GM12878 (cell line): ENCODE measurements around the gene DDX39A. TPM values are rescaled to one million over a fixed set of nuclear protein-coding genes. Genes with fewer than 3 reads are reported as not detected.
"Not testable (repeated sequence)": the region's sequence is repeated elsewhere in the genome, so short reads cannot be mapped to it uniquely, and the experiment has no call there.

ENCODE experiments used
- ATAC-seq: fragments of 200-7000 bp; cut with Tn5 transposase; 3 replicates; pipeline ENCODE4 v1.9.1; 2020; ENCODE audit warnings: mild to moderate bottlenecking, moderate library complexity
- BruUV-seq: library from RNA; stranded (reverse); fragments of 400-500 nt; replicated peaks from 2 replicates; lab custom pipeline; 2021; lab: Mats Ljungman, UMichigan
- CTCF ChIA-PET: fragments of 300-600 bp; sonication (Branson Sonifier 250); formaldehyde crosslinking; extraction: SDS; loops from one replicate; lab custom pipeline; 2021; ENCODE audit warnings: inconsistent platforms; lab: Yijun Ruan, JAX
- POLR2A ChIA-PET: fragments of 350-600 bp; formaldehyde crosslinking; extraction: SDS; loops from one replicate; lab custom pipeline; 2021; ENCODE audit warnings: inconsistent platforms; lab: Charles Lee
- RAD21 ChIA-PET: fragments of 300-600 bp; sonication (Branson Sonifier 250); formaldehyde crosslinking; loops from one replicate; lab custom pipeline; 2023; ENCODE audit warnings: antibody characterized with exemption; ENCODE audit not compliant: unreplicated experiment; lab: Charles Lee
- SMC1A ChIA-PET: fragments of 300-600 bp; sonication (Branson Sonifier 250); formaldehyde crosslinking; loops from one replicate; lab custom pipeline; 2023; ENCODE audit not compliant: unreplicated experiment, uncharacterized antibody; lab: Charles Lee
- DNase-seq: peaks from one replicate; pipeline ENCODE4 v3.0.0-alpha.2; 2011; ENCODE audit warnings: low read depth, low spot score
- FAIRE-seq: peaks from 3 replicates; lab custom pipeline; 2011; peaks lifted over from hg19 to GRCh38; lab: Jason Lieb, UNC
- H2AFZ ChIP-seq: 2 replicates; pipeline ENCODE4 v1.6.0; 2011; ENCODE audit warnings: low read depth, low read length, control low read depth; ENCODE audit not compliant: control insufficient read depth
- H3K27ac ChIP-seq: 2 replicates; pipeline ENCODE4 v1.5.1; 2011; ENCODE audit warnings: control low read depth; ENCODE audit not compliant: control insufficient read depth, insufficient read depth
- H3K27me3 ChIP-seq, 2 experiments: replicated peaks in 1 of 2; 2 replicates each; pipeline versions ENCODE4 v1.6.0 to v1.6.1; 2011; ENCODE audit warnings: low read length in 1 of 2; ENCODE audit not compliant: control insufficient read depth in 2 of 2, insufficient read depth in 2 of 2
- H3K36me3 ChIP-seq, 2 experiments: 2 replicates each; pipeline ENCODE4 v1.5.1; 2011; ENCODE audit warnings: low read length in 1 of 2; ENCODE audit not compliant: control insufficient read depth in 2 of 2, insufficient read depth in 2 of 2
- H3K4me1 ChIP-seq: 2 replicates; pipeline ENCODE4 v1.6.1; 2011; ENCODE audit warnings: mild to moderate bottlenecking, low read length, moderate library complexity, mixed read lengths; ENCODE audit not compliant: control insufficient read depth, insufficient read depth
- H3K4me2 ChIP-seq: 2 replicates; pipeline ENCODE4 v1.6.0; 2011; ENCODE audit warnings: control low read depth; ENCODE audit not compliant: control insufficient read depth, insufficient read depth
- H3K4me3 ChIP-seq: fragments of 200-600 bp; sonication (generic); 2 replicates; pipeline ENCODE4 v1.5.1; 2016
- H3K79me2 ChIP-seq: 2 replicates; pipeline ENCODE4 v1.6.0; 2011; ENCODE audit warnings: low read length; ENCODE audit not compliant: control insufficient read depth, insufficient read depth
- H3K9ac ChIP-seq: 2 replicates; pipeline ENCODE4 v1.8.0; 2011; ENCODE audit warnings: low read length, control low read depth, mixed read lengths; ENCODE audit not compliant: control insufficient read depth, insufficient read depth
- H3K9me3 ChIP-seq: replicated peaks from 3 replicates; pipeline ENCODE4 v1.5.1; 2011; ENCODE audit warnings: mild to moderate bottlenecking, low read length; ENCODE audit not compliant: control insufficient read depth, insufficient read depth
- H4K20me1 ChIP-seq: 2 replicates; pipeline ENCODE4 v1.6.0; 2011; ENCODE audit not compliant: control insufficient read depth, insufficient read depth
- ASH2L ChIP-seq: fragments of 300-600, 200-600 bp; sonication (generic); IDR thresholded peaks from 2 replicates; pipeline ENCODE4 v1.6.1; 2017; ENCODE audit warnings: low read depth, mild to moderate bottlenecking, borderline replicate concordance
- ATF7 ChIP-seq: fragments of 450-650 bp; IDR thresholded peaks from 2 replicates; pipeline ENCODE4 v1.6.1; 2016; ENCODE audit warnings: low read depth, mild to moderate bottlenecking
- BHLHE40 ChIP-seq, 2 experiments: fragments of 450-650 bp in 1 of 2; IDR thresholded peaks; 2 replicates each; pipeline ENCODE4 v1.6.1; 2011 to 2017; ENCODE audit warnings: low read depth in 2 of 2, borderline replicate concordance in 1 of 2, improper control_type of control experiment in 1 of 2, low read length in 1 of 2, mild to moderate bottlenecking in 1 of 2
- EED ChIP-seq: sonication (generic); IDR thresholded peaks from 2 replicates; pipeline ENCODE4 v1.6.1; 2016; ENCODE audit warnings: antibody characterized with exemption, low read depth
- GABPA ChIP-seq: IDR thresholded peaks from 2 replicates; pipeline ENCODE4 v1.6.1; 2014; ENCODE audit warnings: antibody characterized with exemption, low read depth, mild to moderate bottlenecking, inconsistent platforms
- HDAC2 ChIP-seq: fragments of 200-600 bp; sonication (generic); IDR thresholded peaks from 2 replicates; pipeline ENCODE4 v1.6.1; 2017
- IKZF2 ChIP-seq, 2 experiments: fragments of 450-650 bp; IDR thresholded peaks; 2 replicates each; pipeline ENCODE4 v1.6.1; 2017; ENCODE audit warnings: mild to moderate bottlenecking in 2 of 2, moderate library complexity in 2 of 2
- MYB ChIP-seq: fragments of 150-350 bp; IDR thresholded peaks from 2 replicates; pipeline ENCODE4 v1.6.1; 2014; ENCODE audit warnings: mild to moderate bottlenecking, low read depth, low read length, borderline replicate concordance
- NR2F1 ChIP-seq: fragments of 450-650 bp; conservative IDR thresholded peaks from 2 replicates; pipeline ENCODE4 v1.6.1; 2017; ENCODE audit warnings: mild to moderate bottlenecking
- RAD21 ChIP-seq: IDR thresholded peaks from 2 replicates; pipeline ENCODE4 v1.6.1; 2011; ENCODE audit warnings: mild to moderate bottlenecking, low read depth, low read length, moderate library complexity; ENCODE audit not compliant: insufficient read depth
- RBBP5 ChIP-seq: fragments of 200-600 bp; sonication (generic); conservative IDR thresholded peaks from 2 replicates; pipeline ENCODE4 v1.6.1; 2016
- SIN3A ChIP-seq: IDR thresholded peaks from 2 replicates; pipeline ENCODE4 v1.6.1; 2012; ENCODE audit warnings: low read depth, low read length, improper control_type of control experiment
- SP1 ChIP-seq: IDR thresholded peaks from one replicate; pipeline ENCODE4 v1.6.1; 2011; ENCODE audit warnings: low read depth, low read length
- SREBF2 ChIP-seq: IDR thresholded peaks from 2 replicates; pipeline ENCODE4 v1.6.1; 2012; ENCODE audit warnings: mild to moderate bottlenecking, low read length
- SRF ChIP-seq, 2 experiments: IDR thresholded peaks; 2 replicates each; pipeline ENCODE4 v1.6.1; 2011; ENCODE audit warnings: low read depth in 2 of 2, low read length in 2 of 2, mild to moderate bottlenecking in 1 of 2, moderate library complexity in 1 of 2
- TARDBP ChIP-seq: IDR thresholded peaks from 2 replicates; pipeline ENCODE4 v1.6.1; 2016; ENCODE audit warnings: borderline replicate concordance
- ZZZ3 ChIP-seq: IDR thresholded peaks from 2 replicates; pipeline ENCODE4 v1.6.1; 2011; ENCODE audit warnings: low read depth; ENCODE audit not compliant: control insufficient read depth, insufficient read length
- WGBS: methylation state at CpG from one replicate; pipeline ENCODE4 v1.1.6; 2016; ENCODE audit warnings: low lambda C conversion rate; ENCODE audit not compliant: insufficient replicate concordance, insufficient coverage; ENCODE audit errors: missing lambda C conversion rate; 5-methylcytosine and 5-hydroxymethylcytosine counted together
- in situ Hi-C: fragments of 300-500 bp; cut with MboI; formaldehyde crosslinking; loops from 9 replicates; pipeline ENCODE4 v1.14.3; 2018; ENCODE audit warnings: mixed read lengths
- intact Hi-C: fragments of 100-400 bp; cut with micrococcal nuclease; formaldehyde crosslinking; loops from one replicate; pipeline ENCODE4 v1.14.2; 2022; ENCODE audit not compliant: unreplicated experiment
- polyA plus RNA-seq, 11 experiments: library from polyadenylated mRNA; depleted of rRNA in 4 of 11; unstranded in 6 of 11; stranded (reverse) in 5 of 11; fragments of >200 nt; fragmentation: Nextera tagmentation in 4 of 11; fragmentation: Illumina TruSeq in 1 of 11; extraction: Ambion mirVana in 4 of 11; extraction: Trizol in 1 of 11; gene quantifications; 1 replicate in 1 of 11; 2 replicates in 10 of 11; pipeline versions ENCODE4 v1.2.1 to v1.2.3, GENCODE V29; 2011 to 2016; ENCODE audit warnings: inconsistent platforms in 2 of 11, missing spikeins in 2 of 11, low read depth in 1 of 11
- total RNA-seq, 4 experiments: library from RNA; depleted of rRNA in 3 of 4; stranded (reverse); fragments of >200 nt in 3 of 4; fragmentation: Illumina TruSeq in 1 of 4; extraction: Trizol in 1 of 4; gene quantifications; 2 replicates each; pipeline versions ENCODE4 v1.2.1 to v1.2.3, GENCODE V29; 2013 to 2021
- TF ChIP-seq, protein P1 (sequence below): IDR thresholded peaks from 2 replicates; pipeline ENCODE4 v1.6.1; 2011; ENCODE audit warnings: low read depth, mild to moderate bottlenecking, low read length, moderate library complexity, borderline replicate concordance; ENCODE audit errors: extremely low read depth

Gene DDX39A
- total and polyA plus RNA-seq, 10 of the 15 experiments (the other 5 are each of a cell fraction or from before 2014, with no cell fraction given), result 113 to 378 (median 224) TPM

DNA sequence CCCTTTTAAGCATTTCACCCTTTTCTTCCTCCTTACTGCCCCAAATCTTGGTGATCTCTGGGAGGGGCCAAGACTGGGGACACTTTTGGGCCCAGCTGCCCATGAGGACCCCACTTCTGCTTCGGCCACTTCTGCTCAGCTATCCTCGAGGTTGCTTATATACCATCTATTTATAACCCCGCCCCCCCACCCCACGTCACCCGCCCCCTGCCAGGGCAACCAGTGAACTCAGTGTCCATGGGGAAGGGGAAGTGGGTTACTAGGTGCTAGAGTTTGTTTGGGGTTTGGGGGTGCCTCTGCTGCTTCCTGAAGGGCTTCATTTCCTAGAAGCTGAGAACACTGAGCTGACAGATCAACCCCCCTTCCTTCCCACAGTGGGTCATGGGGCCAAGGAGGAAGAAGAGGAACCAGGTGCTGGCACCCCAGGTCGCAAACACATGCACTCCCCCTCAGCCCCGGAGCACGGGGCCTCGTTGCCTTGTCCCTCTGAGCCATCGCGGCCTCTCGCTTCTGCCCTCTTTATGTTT is 44.0 kb downstream of the DDX39A start (continued):
- no peak for TF ChIP-seq TARDBP
- no peak for TF ChIP-seq ZZZ3
- TF ChIP-seq SP1, result no peak
- no peak for TF ChIP-seq GABPA
- TF ChIP-seq NR2F1, result peak; percentile 82
- peak in 1 of 2 experiments; percentile 65; a peak in 1 of 4 replicates for TF ChIP-seq BHLHE40 (IDR thresholded peaks at IDR 0.05; ENCODE audit: borderline replicate concordance in 1 of 2, low read depth in 2 of 2, low read length in 1 of 2)
- TF ChIP-seq SIN3A, result no peak
- TF ChIP-seq IKZF2 (IDR thresholded peaks at IDR 0.05), result peak; percentile 31 to 42; a peak in 3 of 4 replicates
- TF ChIP-seq SRF (IDR thresholded peaks at IDR 0.05; ENCODE audit: low read depth in 2 of 2, low read length in 2 of 2), result no peak
- no peak for TF ChIP-seq ASH2L
- no peak for TF ChIP-seq RBBP5
- no peak for TF ChIP-seq HDAC2
- no peak for TF ChIP-seq SREBF2
- peak; percentile 31; the same call in 1 of the 2 replicates for TF ChIP-seq ATF7
- TF ChIP-seq MYB, result no peak
- no peak for TF ChIP-seq RAD21
- TF ChIP-seq, protein P1, sequence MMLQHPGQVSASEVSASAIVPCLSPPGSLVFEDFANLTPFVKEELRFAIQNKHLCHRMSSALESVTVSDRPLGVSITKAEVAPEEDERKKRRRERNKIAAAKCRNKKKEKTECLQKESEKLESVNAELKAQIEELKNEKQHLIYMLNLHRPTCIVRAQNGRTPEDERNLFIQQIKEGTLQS, result no peak
- TF ChIP-seq EED, result peak; percentile 53; the same call in 1 of the 2 replicates

DNA sequence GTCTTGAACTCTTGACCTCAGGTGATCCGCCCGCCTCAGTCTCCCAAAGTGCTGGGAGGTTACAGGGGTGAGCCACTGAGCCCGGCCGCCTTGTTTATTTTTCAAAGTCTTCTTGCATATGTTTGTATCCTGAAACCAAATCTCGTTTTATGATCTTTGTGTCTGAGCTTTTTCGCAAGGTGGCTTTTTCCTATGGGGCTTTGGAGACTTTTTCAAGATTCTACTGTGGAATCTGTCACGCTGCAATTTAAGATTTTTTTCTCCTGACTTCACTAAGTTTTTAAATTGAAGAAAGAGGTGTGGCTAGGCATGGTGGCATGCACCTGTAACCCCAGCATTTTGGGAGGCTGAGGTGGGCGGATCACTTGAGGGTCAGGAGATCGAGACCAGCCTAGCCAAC is 44.8 kb downstream of the DDX39A start:
- H4K20me1 ChIP-seq, H3K9ac ChIP-seq, H3K27ac ChIP-seq, intact Hi-C loops, BruUV-seq, FAIRE-seq, H3K4me2 ChIP-seq, H3K79me2 ChIP-seq, DNase-seq, H3K27me3 ChIP-seq, H3K4me3 ChIP-seq, H3K36me3 ChIP-seq, H2AFZ ChIP-seq, H3K9me3 ChIP-seq, ATAC-seq: not testable (repeated sequence)
- peaks cover 30% of the 10 kb centered on the region for H3K4me1 ChIP-seq
- ChIA-PET POLR2A (interaction anchor here (0.6 to 1.5 kb wide), 6 partner anchors 8 to 58 kb away, joined by 3 to 18 read pairs (median 4); no protein-coding TSS in a partner anchor), RAD21 (interaction anchor here (1.0 to 3.3 kb wide), 4 partner anchors 10 to 31 kb away, joined by 3 to 26 read pairs (median 8); no protein-coding TSS in a partner anchor), SMC1A (interaction anchor here (0.8 to 3.0 kb wide), 3 partner anchors 9 to 14 kb away, joined by 3 to 21 read pairs (median 10); no protein-coding TSS in a partner anchor), CTCF (interaction anchor here (0.8 to 1.2 kb wide), 3 partner anchors 10 to 26 kb away, joined by 3 to 5 read pairs (median 4); no protein-coding TSS in a partner anchor)
- in situ Hi-C loops, result loop anchor here (10.0 kb wide), 1 partner anchor 1220 kb away; the partner anchor contains the start of genes IER2 and STX10
- WGBS, result 90% methylated on average over 9 of the region's 9 CpGs
